Gastroesophageal sphincter (tissue), 4 donors: ENCODE results near the gene ACSL4. TPM values are rescaled to one million over a fixed set of nuclear protein-coding genes. Genes with fewer than 3 reads are reported as not detected.
"Not testable (repeated sequence)": the region's sequence is repeated elsewhere in the genome, so short reads cannot be mapped to it uniquely, and the experiment has no call there.

Source experiments
- ATAC-seq: fragments of 150-250 bp; one replicate; pipeline ENCODE4 v1.9.1; 2016; ENCODE audit warnings: mild to moderate bottlenecking, moderate library complexity
- H3K27ac ChIP-seq, 4 donors: fragments of 200-600 bp; sonication (generic) in 3 of 4; 1 replicate in 3 of 4; 2 replicates in 1 of 4; pipeline ENCODE4 v1.5.1; 2016 to 2019
- H3K27me3 ChIP-seq: fragments of 200-600 bp; sonication (generic); one replicate; pipeline ENCODE4 v1.5.1; 2019
- H3K36me3 ChIP-seq, 2 donors: fragments of 200-600 bp; sonication (generic); one replicate each; pipeline ENCODE4 v1.5.1; 2019; ENCODE audit warnings: control low read depth in 1 of 2
- H3K4me1 ChIP-seq, 3 donors: fragments of 200-600 bp; sonication (generic); 1 replicate in 2 of 3; 2 replicates in 1 of 3; pipeline ENCODE4 v1.5.1; 2016 to 2019; ENCODE audit warnings: control low read depth in 2 of 3
- H3K4me3 ChIP-seq, 2 donors: fragments of 200-600 bp; sonication (generic); one replicate each; pipeline ENCODE4 v1.5.1; 2019; ENCODE audit warnings: mild to moderate bottlenecking in 1 of 2, moderate library complexity in 1 of 2
- H3K9me3 ChIP-seq, 3 donors: fragments of 200-600 bp; sonication (generic); one replicate each; pipeline ENCODE4 v1.5.1; 2017 to 2019; ENCODE audit warnings: control low read depth in 2 of 3
- CTCF ChIP-seq, 4 experiments: fragments of 200-600 bp in 2 of 4; fragments of 450-650 bp in 2 of 4; sonication (generic) in 1 of 4; IDR thresholded peaks; one replicate each; pipeline ENCODE4 v1.5.1; 2017 to 2019; ENCODE audit warnings: antibody characterized with exemption in 4 of 4, mild to moderate bottlenecking in 2 of 4, moderate library complexity in 2 of 4
- EP300 ChIP-seq: sonication (generic); formaldehyde crosslinking; IDR thresholded peaks from one replicate; pipeline ENCODE4 v1.6.1; 2017; ENCODE audit warnings: antibody characterized with exemption, mild to moderate bottlenecking
- POLR2A ChIP-seq, 2 donors: fragments of 450-650 bp; IDR thresholded peaks; one replicate each; pipeline ENCODE4 v1.6.1; 2017; ENCODE audit warnings: antibody characterized with exemption in 2 of 2, mild to moderate bottlenecking in 2 of 2, moderate library complexity in 1 of 2
- POLR2AphosphoS5 ChIP-seq: sonication (generic); formaldehyde crosslinking; IDR thresholded peaks from one replicate; pipeline ENCODE4 v1.6.1; 2017; ENCODE audit warnings: antibody characterized with exemption
- WGBS, 2 donors: methylation state at CpG; one replicate each; pipeline ENCODE4 v1.1.5; 2018; ENCODE audit warnings: low coverage in 1 of 2; 5-methylcytosine and 5-hydroxymethylcytosine counted together
- total RNA-seq, 4 donors: library from RNA; depleted of rRNA; stranded (reverse); fragments of >200 nt; gene quantifications; one replicate each; pipeline ENCODE4 v1.1.0, GENCODE V29; 2016

The ACSL4 gene
- total RNA-seq, 4 donors from 2014 or later, result 43.0 to 96.5 (median 53.1) TPM

GRCh38 chrX:109679820-109680219 is 53.2 kb downstream of the ACSL4 start:
- no peaks in the 10 kb centered on the region for H3K27me3 ChIP-seq
- H3K4me3 ChIP-seq, result no peak overlapping the region
- no peak for ATAC-seq
- no peaks in the 10 kb centered on the region for H3K9me3 ChIP-seq
- peaks cover 0 to 8% (median 0%) of the 10 kb centered on the region in 3 donors for H3K4me1 ChIP-seq
- TF ChIP-seq POLR2A (IDR thresholded peaks at IDR 0.05) (no peak), CTCF (IDR thresholded peaks at IDR 0.05) (no peak), POLR2AphosphoS5 (no peak), EP300 (no peak)
- H3K27ac ChIP-seq, result no peak overlapping the region
- H3K36me3 ChIP-seq, result peaks cover 0 to 41% of the 10 kb centered on the region in 2 donors

GRCh38 chrX:109672239-109672638 is 60.8 kb downstream of the ACSL4 start:
- H3K27ac ChIP-seq, result no peak overlapping the region
- no peak for ATAC-seq

DNA sequence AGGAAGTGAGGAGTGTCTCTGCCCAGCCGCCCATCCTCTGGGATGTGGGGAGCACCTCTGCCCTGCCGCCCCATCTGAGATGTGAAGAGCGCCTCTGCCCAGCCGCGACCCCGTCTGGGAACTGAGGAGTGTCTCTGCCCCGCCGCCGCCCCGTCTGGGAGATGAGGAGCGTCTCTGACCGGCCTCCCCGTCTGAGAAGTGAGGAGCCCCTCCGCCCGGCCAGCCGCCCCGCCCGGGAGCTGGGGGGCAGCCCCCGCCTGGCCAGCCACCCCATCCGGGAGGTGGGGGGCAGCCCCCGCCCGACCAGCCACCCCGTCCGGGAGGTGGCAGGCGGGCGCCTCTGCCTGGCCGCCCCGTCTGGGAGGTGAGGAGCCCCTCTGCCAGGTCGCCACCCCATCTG is 61.9 kb downstream of the ACSL4 start:
- H3K27me3 ChIP-seq, H3K4me3 ChIP-seq, ATAC-seq, H3K27ac ChIP-seq, H3K4me1 ChIP-seq, H3K9me3 ChIP-seq: not testable (repeated sequence)
- H3K36me3 ChIP-seq, result peaks cover 0 to 48% of the 10 kb centered on the region in 2 donors
- WGBS, 2 donors, result no CpG with 5 or more reads among the region's 29 CpGs

More at GRCh38 chrX:109672239-109672638, 60.8 kb downstream of the ACSL4 start:
- TF ChIP-seq CTCF (IDR thresholded peaks at IDR 0.05) (no peak), POLR2AphosphoS5 (no peak)
- Histone ChIP-seq H3K27me3 (no peaks in the 10 kb centered on the region), H3K9me3 (no peaks in the 10 kb centered on the region), H3K36me3 (peaks cover 0 to 49% of the 10 kb centered on the region in 2 donors), H3K4me3 (no peak overlapping the region), H3K4me1 (no peaks in the 10 kb centered on the region)

GRCh38 chrX:109667986-109668385 is 65.1 kb downstream of the ACSL4 start:
- no peak overlapping the region for H3K4me3 ChIP-seq
- no peak for TF ChIP-seq POLR2AphosphoS5
- TF ChIP-seq EP300, result no peak
- no peak for TF ChIP-seq POLR2A (IDR thresholded peaks at IDR 0.05)
- no peak for TF ChIP-seq CTCF (IDR thresholded peaks at IDR 0.05)
- H3K27ac ChIP-seq, result no peak overlapping the region
- H3K36me3 ChIP-seq, result peaks cover 0 to 38% of the 10 kb centered on the region in 2 donors
- no peaks in the 10 kb centered on the region for H3K27me3 ChIP-seq
- 76 to 81% methylated on average over 3 to 4 of the region's 5 CpGs for WGBS, 2 donors
- no peaks in the 10 kb centered on the region for H3K9me3 ChIP-seq
- H3K4me1 ChIP-seq, result no peaks in the 10 kb centered on the region
- ATAC-seq, result no peak

GRCh38 chrX:109660435-109661143 is 72.5 kb downstream of the ACSL4 start:
- Histone ChIP-seq H3K4me3 (no peak overlapping the region), H3K9me3 (no peaks in the 10 kb centered on the region), H3K36me3 (peaks cover 0 to 36% of the 10 kb centered on the region in 2 donors), H3K27ac (no peak overlapping the region), H3K4me1 (no peaks in the 10 kb centered on the region), H3K27me3 (no peaks in the 10 kb centered on the region)
- 82 to 96% methylated on average over 2 of the region's 2 CpGs for WGBS, 2 donors
- no peak for TF ChIP-seq EP300
- TF ChIP-seq POLR2A (IDR thresholded peaks at IDR 0.05), result no peak
- TF ChIP-seq CTCF (IDR thresholded peaks at IDR 0.05), result no peak
- TF ChIP-seq POLR2AphosphoS5, result no peak
- no peak for ATAC-seq
